ENCODE data around the gene NUAK2.

Gene NUAK2

DNA sequence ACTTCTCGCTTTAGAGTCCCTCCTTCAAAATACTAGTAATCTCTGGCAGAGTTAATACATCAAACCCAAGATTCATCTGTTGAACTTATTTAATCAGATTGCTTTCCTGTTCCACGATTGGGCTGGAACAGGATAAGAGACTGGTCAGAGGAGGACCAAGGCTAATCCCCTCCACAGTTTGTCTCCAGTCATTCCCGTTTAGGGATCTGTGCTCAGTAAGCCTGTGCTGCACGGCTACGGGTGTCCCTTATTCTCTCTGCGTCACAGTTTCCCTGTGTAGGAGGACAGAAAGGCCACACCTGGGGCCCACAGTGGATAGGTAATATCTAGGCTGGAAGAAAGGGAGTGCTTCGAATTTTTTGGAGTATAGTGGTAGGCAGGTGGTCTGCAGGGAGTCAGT is 16.5 kb upstream of the NUAK2 start:
- H3K79me2 ChIP-seq, result no peaks in the 10 kb centered on the region
- no peaks in the 10 kb centered on the region for H3K9me3 ChIP-seq (ENCODE audit: control insufficient read depth, low read length)
- H3K27ac ChIP-seq, result no peak overlapping the region
- no peak overlapping the region for H2AFZ ChIP-seq
- H3K4me1 ChIP-seq, result no peaks in the 10 kb centered on the region
- no peak overlapping the region for H3K4me3 ChIP-seq (ENCODE audit: low read depth, low read length)
- no peak overlapping the region for H3K9ac ChIP-seq
- no peaks in the 10 kb centered on the region for H3K27me3 ChIP-seq (ENCODE audit: control insufficient read depth, insufficient read depth, low read length)
- no peaks in the 10 kb centered on the region for H3K36me3 ChIP-seq (ENCODE audit: control insufficient read depth, insufficient read depth, low read length)
- TF ChIP-seq, protein P1, sequence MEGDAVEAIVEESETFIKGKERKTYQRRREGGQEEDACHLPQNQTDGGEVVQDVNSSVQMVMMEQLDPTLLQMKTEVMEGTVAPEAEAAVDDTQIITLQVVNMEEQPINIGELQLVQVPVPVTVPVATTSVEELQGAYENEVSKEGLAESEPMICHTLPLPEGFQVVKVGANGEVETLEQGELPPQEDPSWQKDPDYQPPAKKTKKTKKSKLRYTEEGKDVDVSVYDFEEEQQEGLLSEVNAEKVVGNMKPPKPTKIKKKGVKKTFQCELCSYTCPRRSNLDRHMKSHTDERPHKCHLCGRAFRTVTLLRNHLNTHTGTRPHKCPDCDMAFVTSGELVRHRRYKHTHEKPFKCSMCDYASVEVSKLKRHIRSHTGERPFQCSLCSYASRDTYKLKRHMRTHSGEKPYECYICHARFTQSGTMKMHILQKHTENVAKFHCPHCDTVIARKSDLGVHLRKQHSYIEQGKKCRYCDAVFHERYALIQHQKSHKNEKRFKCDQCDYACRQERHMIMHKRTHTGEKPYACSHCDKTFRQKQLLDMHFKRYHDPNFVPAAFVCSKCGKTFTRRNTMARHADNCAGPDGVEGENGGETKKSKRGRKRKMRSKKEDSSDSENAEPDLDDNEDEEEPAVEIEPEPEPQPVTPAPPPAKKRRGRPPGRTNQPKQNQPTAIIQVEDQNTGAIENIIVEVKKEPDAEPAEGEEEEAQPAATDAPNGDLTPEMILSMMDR (IDR thresholded peaks at IDR 0.05), result no peak
- H3K4me2 ChIP-seq (ENCODE audit: low read length), result no peak overlapping the region

DNA sequence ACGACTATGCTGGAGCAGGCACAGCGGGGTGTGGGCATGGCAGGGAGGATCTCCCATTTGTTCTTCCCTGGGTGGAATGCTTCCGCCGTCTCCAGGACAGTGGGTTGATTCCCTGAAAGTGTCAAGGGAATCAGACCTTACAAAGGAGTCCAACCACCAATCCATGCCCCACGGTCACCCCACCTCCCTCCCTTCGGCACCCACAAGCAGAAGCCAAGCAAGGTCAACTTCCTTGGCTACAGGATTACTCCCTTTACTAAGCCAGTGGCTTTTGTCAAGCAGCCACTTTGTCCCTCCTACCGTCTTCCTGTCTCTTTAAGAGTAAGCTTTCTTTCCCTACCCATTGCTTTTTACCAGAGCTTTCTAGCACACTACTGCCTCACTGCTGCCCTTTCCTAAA is 15.9 kb upstream of the NUAK2 start:
- Histone ChIP-seq H3K4me2 (ENCODE audit: low read length) (no peak overlapping the region), H3K4me1 (no peaks in the 10 kb centered on the region), H3K79me2 (no peaks in the 10 kb centered on the region), H3K9ac (no peak overlapping the region), H3K4me3 (ENCODE audit: low read depth, low read length) (no peak overlapping the region), H3K9me3 (ENCODE audit: control insufficient read depth, low read length) (no peaks in the 10 kb centered on the region), H3K27me3 (ENCODE audit: control insufficient read depth, insufficient read depth, low read length) (no peaks in the 10 kb centered on the region), H3K27ac (no peak overlapping the region), H2AFZ (no peak overlapping the region), H3K36me3 (ENCODE audit: control insufficient read depth, insufficient read depth, low read length) (no peaks in the 10 kb centered on the region)
- TF ChIP-seq, protein P1 (IDR thresholded peaks at IDR 0.05), result no peak

DNA sequence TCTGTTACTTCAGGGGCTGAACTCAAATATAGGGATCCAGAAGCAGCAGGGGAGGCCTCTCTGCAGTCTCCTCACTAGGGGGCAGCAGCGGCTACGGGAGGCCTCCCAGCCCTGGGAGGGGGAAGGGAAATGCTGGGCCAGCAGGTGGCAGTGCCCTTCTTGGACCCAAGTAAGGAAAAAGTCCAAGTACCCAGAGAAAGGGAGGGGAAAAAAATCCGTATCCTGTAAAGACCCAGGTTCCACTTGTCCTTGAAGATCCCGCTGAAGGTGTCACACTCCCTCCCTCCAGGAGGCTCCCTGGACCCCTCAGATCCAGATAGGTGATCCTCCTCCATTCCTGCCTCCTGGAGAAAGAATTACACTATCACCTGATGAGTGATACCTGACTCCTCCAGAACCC is 14.1 kb upstream of the NUAK2 start:
- no peak overlapping the region for H3K4me3 ChIP-seq (ENCODE audit: low read depth, low read length)
- H3K27ac ChIP-seq, result no peak overlapping the region
- H3K27me3 ChIP-seq (ENCODE audit: control insufficient read depth, insufficient read depth, low read length), result no peaks in the 10 kb centered on the region
- no peak overlapping the region for H3K4me2 ChIP-seq (ENCODE audit: low read length)
- TF ChIP-seq, protein P1 (IDR thresholded peaks at IDR 0.05), result peak; percentile 91
- no peaks in the 10 kb centered on the region for H3K79me2 ChIP-seq
- no peak overlapping the region for H2AFZ ChIP-seq
- H3K9me3 ChIP-seq (ENCODE audit: control insufficient read depth, low read length), result no peaks in the 10 kb centered on the region
- no peaks in the 10 kb centered on the region for H3K4me1 ChIP-seq
- H3K9ac ChIP-seq, result no peak overlapping the region
- H3K36me3 ChIP-seq (ENCODE audit: control insufficient read depth, insufficient read depth, low read length), result no peaks in the 10 kb centered on the region

DNA sequence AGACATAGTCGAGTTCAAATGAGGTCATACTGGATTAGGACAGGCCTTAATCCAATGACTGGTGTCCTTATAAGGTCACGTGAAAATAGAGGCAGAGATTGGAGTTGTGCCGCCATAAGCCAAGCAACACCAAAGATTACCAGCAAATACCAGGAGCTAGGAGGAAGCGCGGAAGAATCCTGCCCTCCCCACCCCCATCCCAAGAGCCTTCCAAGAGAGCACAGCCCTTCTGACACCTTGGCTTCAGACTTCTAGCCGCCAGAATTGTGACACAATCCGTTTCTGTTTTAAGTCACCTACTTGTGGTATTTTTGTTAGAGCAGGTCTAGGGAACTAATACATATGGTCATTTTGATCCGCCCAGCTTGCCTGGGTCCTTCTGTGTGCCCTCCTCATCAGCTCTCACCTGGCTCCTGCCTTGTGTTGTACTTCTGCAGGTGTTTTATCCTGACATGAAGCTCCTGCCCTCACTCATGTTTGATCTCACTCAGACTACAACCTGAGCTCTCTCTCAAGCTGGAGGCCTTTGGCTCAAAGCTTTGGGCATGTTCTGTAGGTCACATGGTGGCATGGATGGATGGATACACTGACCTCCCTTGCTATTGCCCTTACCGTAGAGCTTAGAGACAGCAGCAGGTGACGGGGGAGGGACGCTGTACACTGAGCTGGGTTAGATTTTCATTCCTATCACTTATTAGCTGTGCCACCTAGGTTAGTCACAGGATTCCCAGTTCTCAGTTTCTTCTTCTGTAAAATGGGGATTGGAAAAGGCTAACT is 10.7 kb upstream of the NUAK2 start:
- H3K9me3 ChIP-seq (ENCODE audit: control insufficient read depth, low read length), result no peaks in the 10 kb centered on the region
- H3K4me3 ChIP-seq (ENCODE audit: low read depth, low read length), result no peak overlapping the region
- H2AFZ ChIP-seq, result no peak overlapping the region
- no peaks in the 10 kb centered on the region for H3K27me3 ChIP-seq (ENCODE audit: control insufficient read depth, insufficient read depth, low read length)
- no peaks in the 10 kb centered on the region for H3K79me2 ChIP-seq
- TF ChIP-seq, protein P1 (IDR thresholded peaks at IDR 0.05), result no peak
- H3K27ac ChIP-seq, result no peak overlapping the region
- H3K36me3 ChIP-seq (ENCODE audit: control insufficient read depth, insufficient read depth, low read length), result no peaks in the 10 kb centered on the region
- H3K9ac ChIP-seq, result no peak overlapping the region
- no peak overlapping the region for H3K4me2 ChIP-seq (ENCODE audit: low read length)
- H3K4me1 ChIP-seq, result peaks cover 13% of the 10 kb centered on the region

DNA sequence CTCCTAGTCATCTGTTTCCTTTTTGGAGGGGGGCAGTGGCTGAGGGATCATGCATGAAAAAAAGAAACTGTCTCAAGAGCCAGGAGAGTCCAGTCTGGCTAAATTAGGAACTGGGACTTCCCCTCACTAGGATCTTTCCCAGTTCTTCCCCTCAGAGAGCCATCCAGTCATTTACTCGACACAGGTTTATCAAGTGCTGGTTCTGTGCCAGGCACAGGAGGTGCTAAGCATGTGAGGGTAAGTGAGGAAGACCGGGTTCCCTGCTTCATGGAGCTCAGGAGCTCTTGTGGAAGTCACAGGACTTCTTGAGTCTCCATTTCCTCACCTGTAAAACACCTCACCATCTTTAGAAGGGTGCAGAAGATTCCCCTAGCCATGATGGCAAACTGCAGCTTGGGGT is 8.6 kb upstream of the NUAK2 start:
- H3K27me3 ChIP-seq (ENCODE audit: control insufficient read depth, insufficient read depth, low read length), result no peaks in the 10 kb centered on the region
- H3K4me3 ChIP-seq (ENCODE audit: low read depth, low read length), result no peak overlapping the region
- H3K79me2 ChIP-seq, result no peaks in the 10 kb centered on the region
- no peak overlapping the region for H3K27ac ChIP-seq
- H2AFZ ChIP-seq, result no peak overlapping the region
- no peaks in the 10 kb centered on the region for H3K36me3 ChIP-seq (ENCODE audit: control insufficient read depth, insufficient read depth, low read length)
- H3K9ac ChIP-seq, result no peak overlapping the region
- no peaks in the 10 kb centered on the region for H3K9me3 ChIP-seq (ENCODE audit: control insufficient read depth, low read length)
- H3K4me2 ChIP-seq (ENCODE audit: low read length), result no peak overlapping the region
- TF ChIP-seq, protein P1 (IDR thresholded peaks at IDR 0.05), result no peak
- peaks cover 13% of the 10 kb centered on the region for H3K4me1 ChIP-seq

Measured in parathyroid adenoma (tissue), 2 donors.